HG02759 (cell line): ENCODE data around the gene GRK1.

Experiments
- ATAC-seq: cut with Tn5 transposase; IDR thresholded peaks from one replicate; pipeline ENCODE4 v1.9.1; 2021; ENCODE audit warnings: mild to moderate bottlenecking, moderate library complexity; ENCODE audit not compliant: unreplicated experiment

Gene GRK1

DNA sequence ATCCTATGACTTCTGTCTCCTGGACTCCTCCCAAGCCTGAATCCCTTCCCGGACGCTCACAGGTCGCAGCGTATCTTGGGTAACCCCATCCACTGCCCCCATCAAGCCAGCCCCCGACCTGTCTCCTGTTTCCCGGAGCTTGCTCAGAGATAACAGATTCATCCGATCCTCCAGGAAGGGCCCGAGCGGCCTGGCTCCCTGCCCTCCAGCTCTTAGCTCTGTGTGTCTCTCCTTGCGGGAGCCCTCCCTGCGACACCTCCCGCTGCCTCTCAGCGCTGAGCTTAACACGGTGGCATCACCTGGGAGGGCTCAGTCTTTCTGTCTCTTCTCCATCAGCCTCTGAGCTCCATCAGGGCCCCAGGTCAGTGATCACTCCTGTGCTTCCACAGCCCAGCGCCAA, 87.7 kb downstream of the GRK1 start:
- ATAC-seq, result no peak

DNA sequence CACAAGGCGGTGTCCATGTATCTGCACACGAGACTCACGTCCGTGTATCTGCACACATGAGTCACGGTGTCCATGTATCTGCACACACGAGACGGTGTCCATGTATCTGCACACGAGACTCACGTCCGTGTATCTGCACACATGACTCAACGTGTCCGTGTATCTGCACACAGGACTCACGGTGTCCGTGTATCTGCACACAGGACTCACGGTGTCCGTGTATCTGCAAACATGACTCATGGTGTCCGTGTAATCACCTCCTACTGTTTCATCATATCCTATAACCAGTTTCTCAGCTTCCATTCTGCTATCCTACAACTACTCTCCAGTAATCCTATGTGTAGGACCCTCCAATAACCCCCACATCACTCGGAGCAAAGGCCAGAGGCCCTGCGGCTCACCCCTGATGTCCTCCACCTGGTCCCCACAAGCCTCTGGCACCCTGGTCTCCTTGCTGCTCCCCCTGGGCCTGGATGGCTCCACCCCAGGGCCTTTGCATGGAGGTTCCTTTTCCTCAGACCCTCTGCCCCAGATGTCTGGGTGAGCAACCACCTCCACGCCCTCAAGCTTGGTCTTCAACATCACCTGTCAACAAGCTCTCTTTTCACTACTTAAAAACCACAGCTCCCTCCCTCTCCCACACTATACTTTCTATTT, 89.5 kb downstream of the GRK1 start:
- no peak for ATAC-seq

GRCh38 chr13:113758651-113759524, 91.9 kb downstream of the GRK1 start, which contains the start of gene TMEM255B:
Gene TMEM255B (plus strand): TSS chr13:113759226. CDS start chr13:113759270, 44 bp downstream.
- peak; percentile 92 for ATAC-seq

GRCh38 chr13:113759525-113760137, 92.6 kb downstream of the GRK1 start:
- ATAC-seq, result no peak

DNA sequence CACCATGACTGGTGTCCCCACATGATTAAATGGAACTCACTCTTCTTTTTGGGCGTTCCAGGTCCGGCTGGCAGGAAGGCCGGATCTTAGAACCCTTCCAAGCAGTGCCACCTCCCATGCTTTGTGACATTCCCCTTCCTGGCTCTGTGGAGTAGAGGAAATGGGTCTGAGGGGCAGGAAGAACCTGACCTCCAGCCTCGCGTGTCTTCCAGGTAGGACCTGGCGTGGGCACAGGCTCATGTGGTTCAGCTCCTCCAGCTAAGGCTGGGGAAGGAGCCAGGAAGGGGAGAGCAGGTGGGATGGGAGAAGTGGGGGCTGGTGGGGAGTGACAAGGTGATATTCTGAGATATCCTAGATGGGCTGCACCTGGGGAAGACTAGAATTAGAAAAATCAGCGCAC, 94.1 kb downstream of the GRK1 start:
- ATAC-seq, result no peak

GRCh38 chr13:113762075-113762474, 95.1 kb downstream of the GRK1 start:
- ATAC-seq, result no peak

DNA sequence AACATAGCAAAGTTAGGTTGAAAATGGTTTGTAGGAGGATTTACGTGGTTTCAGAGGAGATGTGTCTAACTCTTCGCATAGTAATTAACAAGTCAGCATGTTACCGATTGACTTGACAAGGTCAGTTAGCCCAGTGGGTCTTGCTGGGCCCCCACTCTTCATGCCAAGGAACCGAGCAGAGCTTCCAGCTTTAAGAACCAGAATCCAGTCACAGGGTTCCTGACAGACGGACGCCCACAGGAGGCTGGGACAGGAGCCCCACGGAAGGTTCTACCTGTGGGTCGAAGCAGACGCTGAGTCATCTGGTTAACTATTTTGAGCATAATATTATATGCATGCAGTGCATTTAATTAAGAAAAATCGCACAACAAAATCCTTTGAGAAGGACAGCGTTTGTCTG, 95.5 kb downstream of the GRK1 start:
- ATAC-seq, result no peak

GRCh38 chr13:113763254-113763653, 96.2 kb downstream of the GRK1 start:
- ATAC-seq, result no peak

GRCh38 chr13:113763961-113764792, 97.2 kb downstream of the GRK1 start:
- ATAC-seq, result no peak

GRCh38 chr13:113764793-113765563, 98.0 kb downstream of the GRK1 start:
- ATAC-seq, result no peak

DNA sequence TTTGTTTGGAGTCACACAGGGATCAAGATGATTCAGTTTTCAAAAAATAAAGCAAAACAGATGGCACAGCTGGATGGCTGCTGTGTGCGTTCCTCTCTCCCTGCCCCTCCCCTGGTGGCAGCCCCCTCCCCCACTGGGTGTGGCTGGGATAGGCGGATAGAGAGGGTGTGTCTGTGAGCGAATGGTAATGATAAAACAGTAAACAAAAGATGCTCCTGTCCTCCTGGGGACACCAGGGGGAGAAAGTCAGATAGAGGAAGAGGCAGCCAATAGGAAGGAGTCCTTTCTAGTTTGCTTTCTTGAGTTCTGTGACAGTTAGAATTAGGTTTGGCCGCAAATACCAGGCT, 98.5 kb downstream of the GRK1 start:
- ATAC-seq, result no peak

GRCh38 chr13:113766035-113766800, 99.2 kb downstream of the GRK1 start:
- ATAC-seq, result no peak

GRCh38 chr13:113767366-113767765, 100.3 kb downstream of the GRK1 start:
- no peak for ATAC-seq

GRCh38 chr13:113768018-113768905, 101.2 kb downstream of the GRK1 start:
- no peak for ATAC-seq

- no peak for ATAC-seq
Measured at GRCh38 chr13:113769106-113769505, 102.1 kb downstream of the GRK1 start.

- no peak for ATAC-seq
Measured at GRCh38 chr13:113769881-113770280, 102.9 kb downstream of the GRK1 start.

- no peak for ATAC-seq
Measured at GRCh38 chr13:113770441-113770840, 103.4 kb downstream of the GRK1 start.

- ATAC-seq, result no peak
Measured at GRCh38 chr13:113770937-113771336, 103.9 kb downstream of the GRK1 start.
